Measurements from ENCODE around the gene PRCD. TPM values are rescaled to one million over a fixed set of nuclear protein-coding genes. Genes with fewer than 3 reads are reported as not detected.
A peak's percentile ranks its signal among the peaks of the same experiment; 100 is the strongest.
"Not testable (repeated sequence)": the region's sequence is repeated elsewhere in the genome, so short reads cannot be mapped to it uniquely, and the experiment has no call there.

PRCD gene
- total and polyA plus RNA-seq, 8 donors: 0.72 to 12.2 (median 4.2) TPM; not detected in 3

- Histone ChIP-seq H3K4me1 (peaks cover 46 to 77% (median 60%) of the 10 kb centered on the region in 4 donors), H3K27me3 (no peaks in the 10 kb centered on the region), H3K27ac (peak overlapping the region in 3 of 5 donors; percentile 20 to 68 (median 51)), H3K36me3 (peaks cover 11 to 51% (median 46%) of the 10 kb centered on the region in 4 donors), H3K4me3 (no peak overlapping the region), H3K9me3 (no peaks in the 10 kb centered on the region)
- intact Hi-C loops (cut with DNase I; ENCODE audit: low total_unique reads): no loop called here
- no peak for DNase-seq
- 48 to 66% (median 61%) methylated on average over 6 of the region's 6 CpGs for WGBS, 5 donors
- TF ChIP-seq POLR2AphosphoS5 (IDR thresholded peaks at IDR 0.05) (peak in 1 of 3 donors; percentile 13), EP300 (IDR thresholded peaks at IDR 0.05) (no peak)
- TF ChIP-seq, protein P1, sequence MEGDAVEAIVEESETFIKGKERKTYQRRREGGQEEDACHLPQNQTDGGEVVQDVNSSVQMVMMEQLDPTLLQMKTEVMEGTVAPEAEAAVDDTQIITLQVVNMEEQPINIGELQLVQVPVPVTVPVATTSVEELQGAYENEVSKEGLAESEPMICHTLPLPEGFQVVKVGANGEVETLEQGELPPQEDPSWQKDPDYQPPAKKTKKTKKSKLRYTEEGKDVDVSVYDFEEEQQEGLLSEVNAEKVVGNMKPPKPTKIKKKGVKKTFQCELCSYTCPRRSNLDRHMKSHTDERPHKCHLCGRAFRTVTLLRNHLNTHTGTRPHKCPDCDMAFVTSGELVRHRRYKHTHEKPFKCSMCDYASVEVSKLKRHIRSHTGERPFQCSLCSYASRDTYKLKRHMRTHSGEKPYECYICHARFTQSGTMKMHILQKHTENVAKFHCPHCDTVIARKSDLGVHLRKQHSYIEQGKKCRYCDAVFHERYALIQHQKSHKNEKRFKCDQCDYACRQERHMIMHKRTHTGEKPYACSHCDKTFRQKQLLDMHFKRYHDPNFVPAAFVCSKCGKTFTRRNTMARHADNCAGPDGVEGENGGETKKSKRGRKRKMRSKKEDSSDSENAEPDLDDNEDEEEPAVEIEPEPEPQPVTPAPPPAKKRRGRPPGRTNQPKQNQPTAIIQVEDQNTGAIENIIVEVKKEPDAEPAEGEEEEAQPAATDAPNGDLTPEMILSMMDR (IDR thresholded peaks at IDR 0.05): no peak
These were observed 22.9 kb downstream of the PRCD start for GRCh38 chr17:76562734-76563148.

GRCh38 chr17:76563359-76563758 is 23.5 kb downstream of the PRCD start:
- H3K9me3 ChIP-seq; H3K27me3 ChIP-seq; H3K4me3 ChIP-seq; intact Hi-C loops (cut with DNase I; ENCODE audit: low total_unique reads); DNase-seq: not testable (repeated sequence)
- Histone ChIP-seq H3K4me1 (peaks cover 52 to 81% (median 64%) of the 10 kb centered on the region in 4 donors), H3K27ac (peak overlapping the region in 1 of 5 donors; percentile 20), H3K36me3 (peaks cover 11 to 51% (median 46%) of the 10 kb centered on the region in 4 donors)
- WGBS, 5 donors: 48 to 76% (median 64%) methylated on average over 2 of the region's 2 CpGs

DNA sequence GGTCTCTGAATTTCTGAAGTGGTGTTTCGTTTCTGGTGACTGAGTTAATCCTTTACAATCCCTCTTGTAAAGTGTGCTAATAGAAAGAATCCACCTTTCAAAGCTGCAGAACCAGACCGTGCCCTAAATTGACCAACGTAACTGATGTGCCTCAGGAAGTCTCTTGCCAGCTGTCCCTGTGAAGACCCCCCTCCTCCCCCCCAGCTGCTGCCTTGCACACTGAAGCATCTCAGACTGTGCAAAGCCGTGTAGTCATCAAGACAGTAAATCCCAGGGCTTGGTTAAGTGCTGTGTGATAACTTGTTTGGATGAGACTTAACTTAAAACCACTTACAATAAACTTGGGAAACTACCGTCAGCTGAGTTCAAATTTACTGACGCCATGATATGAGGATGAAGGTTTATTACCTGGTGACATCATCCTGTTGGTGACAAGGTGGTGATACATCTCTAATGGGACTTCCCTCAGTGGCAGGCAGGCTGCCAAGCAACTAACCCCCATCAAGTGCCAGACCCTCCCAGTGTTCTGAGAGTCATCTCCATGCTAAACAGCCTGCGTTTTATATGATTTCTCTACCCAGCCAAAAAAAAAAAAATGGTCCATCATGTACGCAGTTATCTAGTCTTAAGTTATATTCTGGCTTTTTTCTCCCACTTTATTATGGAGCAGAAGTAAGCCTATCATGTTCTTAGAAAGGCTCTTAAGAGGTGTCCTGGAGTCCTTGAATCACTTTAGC is 25.3 kb downstream of the PRCD start:
- 64 to 77% (median 68%) methylated on average over 8 of the region's 8 CpGs for WGBS, 5 donors
- intact Hi-C loops (cut with DNase I; ENCODE audit: low total_unique reads): not testable (repeated sequence)

DNA sequence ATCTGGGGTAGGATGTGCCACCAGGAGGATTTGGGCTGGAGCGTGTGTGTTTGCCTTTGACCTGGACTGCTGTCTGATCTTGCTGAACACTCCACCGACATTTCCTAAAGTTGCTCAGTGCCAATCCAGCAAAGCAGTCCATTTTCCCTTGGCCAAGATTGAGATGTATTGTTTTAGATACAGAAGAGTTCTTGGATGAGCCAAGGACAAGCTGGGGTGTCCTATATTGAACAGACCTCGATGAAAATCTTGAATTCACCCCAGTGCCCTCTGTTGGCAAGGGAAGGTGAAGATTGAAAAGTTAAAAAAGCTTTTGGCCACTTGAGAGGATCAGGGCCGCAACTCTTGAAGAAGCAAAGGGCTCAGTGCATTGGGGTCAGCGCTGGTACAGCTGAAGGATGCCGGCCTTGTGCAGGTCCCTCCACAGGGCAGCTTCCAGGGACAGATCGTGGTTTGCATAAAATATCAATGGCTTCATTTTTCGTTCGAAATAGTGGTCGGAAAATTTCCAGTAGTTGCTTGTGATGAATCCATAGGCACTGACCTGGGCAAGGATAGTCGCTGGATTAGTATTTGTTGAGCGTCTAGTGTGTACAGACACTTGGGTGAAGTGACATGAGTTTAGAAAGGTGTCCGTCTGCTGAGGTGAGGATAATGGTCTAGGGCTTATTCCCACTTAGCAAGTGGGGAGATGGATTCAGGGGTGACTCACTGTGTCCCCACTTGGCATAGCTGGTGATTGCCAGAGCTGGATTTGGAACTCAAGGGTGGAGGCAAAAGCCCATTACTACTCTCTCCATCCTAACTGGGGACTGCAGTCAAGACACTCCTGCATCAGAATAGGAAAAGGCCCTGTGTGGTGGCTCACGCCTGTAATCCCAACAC is 26.1 kb downstream of the PRCD start:
- Histone ChIP-seq H3K9me3 (no peaks in the 10 kb centered on the region), H3K4me3 (no peak overlapping the region), H3K27me3 (no peaks in the 10 kb centered on the region), H3K27ac (peak overlapping the region in 1 of 5 donors; percentile 18), H3K36me3 (peaks cover 11 to 51% (median 46%) of the 10 kb centered on the region in 4 donors), H3K4me1 (peaks cover 43 to 81% (median 55%) of the 10 kb centered on the region in 4 donors)
- no peak for DNase-seq
- 88 to 93% (median 90%) methylated on average over 14 of the region's 14 CpGs for WGBS, 5 donors
- TF ChIP-seq, protein P1 (IDR thresholded peaks at IDR 0.05): no peak
- TF ChIP-seq POLR2AphosphoS5 (IDR thresholded peaks at IDR 0.05) (no peak), POLR2A (IDR thresholded peaks at IDR 0.05) (no peak), EP300 (IDR thresholded peaks at IDR 0.05) (no peak)
- intact Hi-C loops (cut with DNase I; ENCODE audit: low total_unique reads): no loop called here

More for the DNA sequence above, 25.3 kb downstream of the PRCD start:
- not testable (repeated sequence) for H3K9me3 ChIP-seq, H3K27me3 ChIP-seq, H3K4me3 ChIP-seq, DNase-seq
- Histone ChIP-seq H3K27ac (peak overlapping the region in 2 of 5 donors; percentile 14 to 49), H3K36me3 (peaks cover 11 to 51% (median 46%) of the 10 kb centered on the region in 4 donors), H3K4me1 (peaks cover 48 to 81% (median 59%) of the 10 kb centered on the region in 4 donors)

GRCh38 chr17:76566613-76566943 is 26.7 kb downstream of the PRCD start:
- intact Hi-C loops (cut with DNase I; ENCODE audit: low total_unique reads): no loop called here
- DNase-seq: no peak
- Histone ChIP-seq H3K9me3 (no peaks in the 10 kb centered on the region), H3K27ac (peak overlapping the region in 2 of 5 donors; percentile 58 to 65), H3K36me3 (peaks cover 11 to 46% (median 44%) of the 10 kb centered on the region in 4 donors), H3K4me3 (no peak overlapping the region), H3K4me1 (peaks cover 37 to 76% (median 49%) of the 10 kb centered on the region in 4 donors), H3K27me3 (no peaks in the 10 kb centered on the region)
- TF ChIP-seq POLR2A (IDR thresholded peaks at IDR 0.05) (no peak), EP300 (IDR thresholded peaks at IDR 0.05) (no peak), POLR2AphosphoS5 (IDR thresholded peaks at IDR 0.05) (no peak)
- TF ChIP-seq, protein P1 (IDR thresholded peaks at IDR 0.05): no peak
- WGBS, 5 donors: 64 to 100% (median 89%) methylated on average over 3 of the region's 3 CpGs

Measured in stomach (tissue), 9 donors.